Right lobe of liver (tissue), 6 donors: ENCODE data around the gene MRPL53. TPM values are rescaled to one million over a fixed set of nuclear protein-coding genes. Genes with fewer than 3 reads are reported as not detected.
A peak's percentile ranks its signal among the peaks of the same experiment; 100 is the strongest.
"Not testable (repeated sequence)": the region's sequence is repeated elsewhere in the genome, so short reads cannot be mapped to it uniquely, and the experiment has no call there.

Source experiments
- ATAC-seq, 4 donors: fragments of 200-7000 bp; cut with Tn5 transposase; one replicate each; pipeline ENCODE4 v1.9.1; 2020; ENCODE audit warnings: mild to moderate bottlenecking in 4 of 4, moderate library complexity in 4 of 4
- DNase-seq, 3 donors: peaks; one replicate each; pipeline ENCODE4 v3.0.0-alpha.2; 2020
- H3K27ac ChIP-seq, 3 donors: fragments of 200-600 bp; one replicate each; pipeline ENCODE4 v1.8.0; 2022
- H3K27me3 ChIP-seq, 2 donors: fragments of 200-600 bp; one replicate each; pipeline ENCODE4 v1.8.0; 2022
- H3K36me3 ChIP-seq, 4 donors: fragments of 200-600 bp; sonication (generic) in 1 of 4; one replicate each; pipeline versions ENCODE4 v1.5.1 to v1.8.0; 2017 to 2022; ENCODE audit warnings: control low read depth in 1 of 4
- H3K4me1 ChIP-seq, 4 donors: fragments of 200-600 bp; sonication (generic) in 1 of 4; one replicate each; pipeline versions ENCODE4 v1.5.1 to v1.8.0; 2017 to 2022; ENCODE audit warnings: control low read depth in 1 of 4
- H3K4me3 ChIP-seq, 3 donors: fragments of 200-600 bp; one replicate each; pipeline ENCODE4 v1.8.0; 2022
- H3K9me3 ChIP-seq, 4 donors: fragments of 200-600 bp; sonication (generic) in 1 of 4; one replicate each; pipeline versions ENCODE4 v1.5.1 to v1.8.0; 2017 to 2022; ENCODE audit warnings: control low read depth in 1 of 4
- POLR2A ChIP-seq: fragments of 450-650 bp; IDR thresholded peaks from one replicate; pipeline ENCODE4 v1.6.1; 2017; ENCODE audit warnings: antibody characterized with exemption, mild to moderate bottlenecking
- WGBS: methylation state at CpG from one replicate; pipeline ENCODE4 v1.1.6; 2018; ENCODE audit warnings: low coverage, low lambda C conversion rate; ENCODE audit not compliant: insufficient coverage; ENCODE audit errors: missing lambda C conversion rate; 5-methylcytosine and 5-hydroxymethylcytosine counted together
- intact Hi-C, 2 donors: fragments of 100-400 bp; cut with DNase I; formaldehyde crosslinking; loops; one replicate each; pipeline versions ENCODE4 v1.11.2 to v1.14.1; 2022
- total RNA-seq, 6 experiments: library from RNA; depleted of rRNA in 2 of 6; stranded (reverse); fragments of >200 nt in 2 of 6; fragmentation: NEBNext Ultra II Directional in 3 of 6; extraction: Animal tissue kit (Norgen Biotek cat#: 25700) in 3 of 6; gene quantifications; one replicate each; pipeline versions ENCODE4 v1.1.0 to v1.2.4, GENCODE V29; 2016 to 2023
- TF ChIP-seq, protein P1 (sequence below), 4 donors: fragments of 200-600 bp in 3 of 4; fragments of 450-650 bp in 1 of 4; IDR thresholded peaks; one replicate each; pipeline versions ENCODE4 v1.5.1 to v1.8.0; 2016 to 2022; ENCODE audit warnings: antibody characterized with exemption in 4 of 4, mild to moderate bottlenecking in 2 of 4
- donor health status: DM: no; HTN: yes; CAD: no.
- donor health status: DM: no; HTN: no; CAD: no.
- donor health status: DM: no; HTN: no; CAD: no.
- donor health status: DM: no; HTN: yes; CAD: no.
- donor health status: DM: no; HTN: yes; CAD: no.

Gene MRPL53
- total RNA-seq, 6 experiments from 2014 or later: 10.7 to 51.9 (median 42.6) TPM

DNA sequence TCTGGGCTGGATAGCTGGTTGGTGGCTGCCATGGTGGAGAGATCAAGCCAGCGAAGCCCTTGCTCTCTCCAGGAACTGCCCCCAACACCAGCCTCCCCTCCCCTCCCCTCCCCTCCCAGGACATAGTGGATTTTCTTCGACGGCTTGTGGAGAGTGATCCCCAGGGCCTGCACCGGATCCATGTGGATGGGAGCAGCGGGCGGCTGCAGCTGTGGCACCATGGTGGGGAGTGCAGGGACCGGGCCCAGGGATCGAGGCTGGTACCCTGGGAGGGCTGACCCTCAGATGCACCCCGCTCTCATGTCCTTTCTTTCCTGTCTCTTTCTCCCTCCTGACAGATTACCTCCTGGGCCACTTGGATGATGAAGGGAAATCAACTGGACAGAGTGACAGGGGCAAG lies 17.4 kb upstream of the MRPL53 start:
- ATAC-seq (no peak), DNase-seq (no peak)
- intact Hi-C loops: loop anchor here in 1 of 2 donors (5.0 kb wide), 1 partner anchor 37 kb away; the partner anchor contains the start of genes AUP1, DQX1 and HTRA2
- no peaks in the 10 kb centered on the region for H3K27me3 ChIP-seq
- H3K27ac ChIP-seq: peak overlapping the region in 2 of 3 donors; percentile 73 to 79
- peaks cover 0 to 83% (median 32%) of the 10 kb centered on the region in 4 donors for H3K4me1 ChIP-seq
- WGBS: 100% methylated on average over 1 of the region's 9 CpGs
- H3K4me3 ChIP-seq: peak overlapping the region in 1 of 3 donors; percentile 47
- H3K9me3 ChIP-seq: no peaks in the 10 kb centered on the region
- TF ChIP-seq, protein P1, sequence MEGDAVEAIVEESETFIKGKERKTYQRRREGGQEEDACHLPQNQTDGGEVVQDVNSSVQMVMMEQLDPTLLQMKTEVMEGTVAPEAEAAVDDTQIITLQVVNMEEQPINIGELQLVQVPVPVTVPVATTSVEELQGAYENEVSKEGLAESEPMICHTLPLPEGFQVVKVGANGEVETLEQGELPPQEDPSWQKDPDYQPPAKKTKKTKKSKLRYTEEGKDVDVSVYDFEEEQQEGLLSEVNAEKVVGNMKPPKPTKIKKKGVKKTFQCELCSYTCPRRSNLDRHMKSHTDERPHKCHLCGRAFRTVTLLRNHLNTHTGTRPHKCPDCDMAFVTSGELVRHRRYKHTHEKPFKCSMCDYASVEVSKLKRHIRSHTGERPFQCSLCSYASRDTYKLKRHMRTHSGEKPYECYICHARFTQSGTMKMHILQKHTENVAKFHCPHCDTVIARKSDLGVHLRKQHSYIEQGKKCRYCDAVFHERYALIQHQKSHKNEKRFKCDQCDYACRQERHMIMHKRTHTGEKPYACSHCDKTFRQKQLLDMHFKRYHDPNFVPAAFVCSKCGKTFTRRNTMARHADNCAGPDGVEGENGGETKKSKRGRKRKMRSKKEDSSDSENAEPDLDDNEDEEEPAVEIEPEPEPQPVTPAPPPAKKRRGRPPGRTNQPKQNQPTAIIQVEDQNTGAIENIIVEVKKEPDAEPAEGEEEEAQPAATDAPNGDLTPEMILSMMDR (IDR thresholded peaks at IDR 0.05): no peak
- no peak for TF ChIP-seq POLR2A
- peaks cover 0 to 40% (median 9%) of the 10 kb centered on the region in 4 donors for H3K36me3 ChIP-seq

DNA sequence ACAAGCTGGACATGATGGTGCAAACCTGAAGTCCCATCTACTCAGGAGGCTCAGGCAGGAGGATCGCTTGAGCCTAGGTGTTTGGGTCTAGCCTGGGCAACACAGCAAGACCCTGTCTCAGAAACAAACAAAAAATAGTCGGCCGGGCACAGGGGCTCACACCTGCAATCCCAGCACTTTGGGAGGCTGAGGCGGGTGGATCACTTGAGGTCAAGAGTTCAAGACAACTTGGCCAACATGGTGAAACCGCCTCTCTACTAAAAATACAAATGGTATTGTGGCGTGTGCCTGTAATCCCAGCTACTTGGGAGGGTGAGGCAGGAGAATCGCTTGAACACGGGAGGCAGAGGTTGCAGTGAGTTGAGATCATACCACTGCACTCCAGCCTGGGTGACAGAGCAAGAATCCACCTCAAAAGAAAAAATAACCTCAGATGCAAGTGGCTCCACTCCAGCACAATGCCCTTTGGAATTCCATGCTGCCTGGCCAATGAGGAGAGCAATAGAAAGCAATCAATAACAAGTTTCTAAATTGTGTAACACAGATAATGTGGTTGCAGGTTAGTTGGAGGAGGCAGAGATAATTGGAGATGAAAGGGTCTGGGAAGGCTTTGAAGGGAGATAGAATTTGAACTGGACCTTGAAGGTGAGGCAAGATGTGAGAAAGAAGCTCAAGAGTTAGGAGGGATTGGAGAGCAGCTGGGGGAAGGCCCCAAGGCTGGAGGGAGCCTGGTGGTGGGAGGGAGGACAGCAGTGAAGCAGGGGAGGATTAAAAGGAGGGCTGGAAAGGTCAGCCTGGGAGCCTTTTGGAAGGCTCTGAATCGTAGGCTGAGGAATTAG lies 16.4 kb upstream of the MRPL53 start:
- Histone ChIP-seq H3K27me3 (no peaks in the 10 kb centered on the region), H3K4me1 (peaks cover 0 to 82% (median 32%) of the 10 kb centered on the region in 4 donors), H3K4me3 (peak overlapping the region in 2 of 3 donors; percentile 23 to 47), H3K9me3 (no peaks in the 10 kb centered on the region), H3K27ac (peak overlapping the region; percentile 22 to 79 (median 73)), H3K36me3 (peaks cover 0 to 40% (median 9%) of the 10 kb centered on the region in 4 donors)
- 50% methylated on average over 9 of the region's 9 CpGs for WGBS
- no peak for TF ChIP-seq POLR2A
- ATAC-seq: peak; percentile 63 to 77 (median 70)
- peak in 2 of 3 donors; percentile 71 to 87 for DNase-seq
- intact Hi-C loops: loop anchor here in 1 of 2 donors (5.0 kb wide), 1 partner anchor 38 kb away; the partner anchor contains the start of genes AUP1, DQX1 and HTRA2

DNA sequence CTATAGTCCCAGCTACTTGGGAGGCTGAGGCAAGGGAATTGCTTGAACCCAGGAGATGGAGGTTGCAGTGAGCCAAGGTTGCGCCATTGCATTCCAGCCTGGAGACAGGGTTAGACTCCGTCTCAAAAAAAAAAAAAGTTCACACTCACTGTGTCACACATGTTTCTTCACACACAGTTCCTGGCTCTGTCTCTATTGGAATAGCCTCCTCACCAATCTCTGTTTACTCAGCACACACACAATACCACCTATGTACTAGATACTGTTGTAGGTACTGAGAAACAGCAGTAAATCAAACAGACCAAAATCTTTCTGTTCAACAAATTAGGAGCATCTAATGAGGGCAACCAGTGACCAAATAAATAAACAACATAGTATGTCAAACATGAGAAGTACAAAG lies 13.7 kb upstream of the MRPL53 start:
- TF ChIP-seq, protein P1 (IDR thresholded peaks at IDR 0.05): no peak
- TF ChIP-seq POLR2A: no peak
- H3K27me3 ChIP-seq: no peaks in the 10 kb centered on the region
- H3K4me1 ChIP-seq: peaks cover 0 to 70% (median 23%) of the 10 kb centered on the region in 4 donors
- H3K4me3 ChIP-seq: no peak overlapping the region
- H3K9me3 ChIP-seq: no peaks in the 10 kb centered on the region
- intact Hi-C loops: loop anchor here in 1 of 2 donors (5.0 kb wide), 1 partner anchor 41 kb away; the partner anchor contains the start of genes AUP1, DQX1 and HTRA2
- H3K27ac ChIP-seq: peak overlapping the region in 1 of 3 donors; percentile 57
- H3K36me3 ChIP-seq: peaks cover 0 to 15% (median 1%) of the 10 kb centered on the region in 4 donors
- ATAC-seq (peak in 2 of 4 donors; percentile 11 to 27), DNase-seq (no peak)
- 51% methylated on average over 2 of the region's 2 CpGs for WGBS

DNA sequence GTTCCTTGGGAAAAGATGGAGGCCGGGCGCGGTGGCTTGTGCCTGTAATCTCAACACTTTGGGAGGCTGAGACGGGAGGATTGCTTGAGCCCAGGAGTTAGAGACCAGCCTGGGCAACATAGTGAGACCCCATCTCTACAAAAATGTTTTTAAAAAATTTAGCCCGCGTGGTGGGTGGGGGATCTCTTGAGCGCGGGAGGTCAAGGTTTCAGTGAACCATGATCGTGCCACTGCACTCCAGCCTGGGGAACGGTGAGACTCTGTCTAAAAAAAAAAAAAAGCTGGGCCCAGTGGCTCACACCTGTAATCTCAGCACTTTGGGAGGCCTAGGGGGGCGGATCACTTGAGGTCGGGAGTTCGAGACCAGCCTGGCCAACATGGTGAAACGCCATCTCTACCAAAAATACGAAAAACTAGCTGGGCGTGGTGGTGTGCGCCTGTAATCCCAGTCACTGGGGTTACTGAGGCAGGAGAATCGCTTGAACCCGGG lies 11.2 kb upstream of the MRPL53 start:
- intact Hi-C loops, DNase-seq, ATAC-seq, H3K9me3 ChIP-seq, H3K27me3 ChIP-seq: not testable (repeated sequence)
- peak overlapping the region in 1 of 3 donors; percentile 84 for H3K27ac ChIP-seq
- 64% methylated on average over 17 of the region's 19 CpGs for WGBS
- peaks cover 0 to 16% (median 2%) of the 10 kb centered on the region in 4 donors for H3K36me3 ChIP-seq
- peak overlapping the region; percentile 93 to 99 (median 97) for H3K4me3 ChIP-seq
- peaks cover 0 to 55% (median 19%) of the 10 kb centered on the region in 4 donors for H3K4me1 ChIP-seq

- intact Hi-C loops: no loop called here
- TF ChIP-seq POLR2A: peak; percentile 57
- TF ChIP-seq, protein P1 (IDR thresholded peaks at IDR 0.05): peak; percentile 88 to 92 (median 90)
- Histone ChIP-seq H3K9me3 (no peaks in the 10 kb centered on the region), H3K4me3 (peak within 1 kb of the TSS; percentile 93 to 99 (median 97)), H3K27me3 (no peaks in the 10 kb centered on the region), H3K36me3 (peaks cover 0 to 16% (median 2%) of the 10 kb centered on the region in 4 donors), H3K27ac (peak within 1 kb of the TSS; percentile 71 to 84 (median 80)), H3K4me1 (peaks cover 0 to 48% (median 16%) of the 10 kb centered on the region in 4 donors)
- ATAC-seq (peak; percentile 92 to 95 (median 93)), DNase-seq (peak; percentile 95 to 97 (median 96))
- under 1% methylated on average over 35 of the region's 50 CpGs for WGBS
Observed at GRCh38 chr2:74482801-74483674, 10.6 kb upstream of the MRPL53 start, which contains the start of the genes CCDC142 and TTC31. CCDC142 (minus strand) TSS chr2:74482998; CDS start chr2:74482837, 161 bp downstream. TTC31 (plus strand) TSS chr2:74483081; CDS start chr2:74483096, 15 bp downstream.
